Endodermal cell (in vitro differentiated cells): ENCODE data around the gene GBF1. TPM values are rescaled to one million over a fixed set of nuclear protein-coding genes. Genes with fewer than 3 reads are reported as not detected.

Source experiments
- DNase-seq: peaks from one replicate; pipeline ENCODE4 v3.0.0-alpha.2; 2017
- H3K27ac ChIP-seq: 2 replicates; pipeline ENCODE4 v1.5.1; 2013; ENCODE audit warnings: mild to moderate bottlenecking, low read depth, low read length, moderate library complexity
- H3K27me3 ChIP-seq: 2 replicates; pipeline ENCODE4 v1.6.1; 2013; ENCODE audit warnings: mild to moderate bottlenecking, low read length, moderate library complexity; ENCODE audit not compliant: insufficient read depth, control insufficient read depth, poor library complexity, severe bottlenecking
- H3K36me3 ChIP-seq: 2 replicates; pipeline ENCODE4 v1.7.0; 2013; ENCODE audit warnings: mild to moderate bottlenecking, low read length, moderate library complexity; ENCODE audit not compliant: control insufficient read depth, insufficient read depth
- H3K4me1 ChIP-seq: one replicate; pipeline ENCODE4 v1.7.0; 2013; ENCODE audit warnings: low read length; ENCODE audit not compliant: control insufficient read depth, insufficient read depth
- H3K4me3 ChIP-seq: 2 replicates; pipeline ENCODE4 v1.5.1; 2013; ENCODE audit warnings: mild to moderate bottlenecking, low read length, moderate library complexity
- H3K9ac ChIP-seq: 2 replicates; pipeline ENCODE4 v1.6.1; 2013; ENCODE audit warnings: mild to moderate bottlenecking, low read length, moderate library complexity; ENCODE audit not compliant: poor library complexity, severe bottlenecking; ENCODE audit errors: extremely low read depth
- H3K9me3 ChIP-seq: 2 replicates; pipeline ENCODE4 v1.6.1; 2013; ENCODE audit warnings: mild to moderate bottlenecking, low read length, moderate library complexity; ENCODE audit not compliant: control insufficient read depth
- H3K27ac Mint-ChIP-seq: 2 replicates; pipeline ENCODE4 v1.8.0; 2020; ENCODE audit warnings: mixed read lengths
- H3K27me3 Mint-ChIP-seq: 2 replicates; pipeline ENCODE4 v1.8.0; 2021; ENCODE audit warnings: mild to moderate bottlenecking, mixed read lengths; ENCODE audit not compliant: insufficient read depth
- H3K36me3 Mint-ChIP-seq: 2 replicates; pipeline ENCODE4 v1.8.0; 2020; ENCODE audit warnings: low read depth, mixed read lengths
- H3K4me1 Mint-ChIP-seq: 2 replicates; pipeline ENCODE4 v1.8.0; 2020; ENCODE audit warnings: mixed read lengths
- H3K4me3 Mint-ChIP-seq: 2 replicates; pipeline ENCODE4 v1.8.0; 2020; ENCODE audit warnings: mild to moderate bottlenecking, moderate library complexity, mixed read lengths
- H3K9me3 Mint-ChIP-seq: 2 replicates; pipeline ENCODE4 v1.8.0; 2020; ENCODE audit warnings: mild to moderate bottlenecking, mixed read lengths
- WGBS, 2 experiments: methylation state at CpG; one replicate each; pipeline versions ENCODE4 v1.1.5 to v1.1.7; 2013; ENCODE audit warnings: missing lambda C conversion rate in 2 of 2, mixed read lengths in 1 of 2; ENCODE audit not compliant: insufficient coverage in 1 of 2, insufficient read length in 1 of 2; 5-methylcytosine and 5-hydroxymethylcytosine counted together
- total RNA-seq, 2 donors: library from RNA; stranded (reverse); fragmentation: NEBNext Ultra II Directional in 1 of 2; extraction: Animal tissue kit (Norgen Biotek cat#: 25700) in 1 of 2; gene quantifications; 2 replicates in 1 of 2; 3 replicates in 1 of 2; pipeline ENCODE4 v1.2.1, GENCODE V29; 2021
- TF ChIP-seq, protein P1 (sequence below): fragments of 200-600 bp; sonication (generic); conservative IDR thresholded peaks from 2 replicates; pipeline ENCODE4 v1.5.0; 2021; ENCODE audit warnings: antibody characterized with exemption, mild to moderate bottlenecking

Gene GBF1
- total RNA-seq, 2 donors from 2014 or later: 31.1 to 31.4 TPM

DNA sequence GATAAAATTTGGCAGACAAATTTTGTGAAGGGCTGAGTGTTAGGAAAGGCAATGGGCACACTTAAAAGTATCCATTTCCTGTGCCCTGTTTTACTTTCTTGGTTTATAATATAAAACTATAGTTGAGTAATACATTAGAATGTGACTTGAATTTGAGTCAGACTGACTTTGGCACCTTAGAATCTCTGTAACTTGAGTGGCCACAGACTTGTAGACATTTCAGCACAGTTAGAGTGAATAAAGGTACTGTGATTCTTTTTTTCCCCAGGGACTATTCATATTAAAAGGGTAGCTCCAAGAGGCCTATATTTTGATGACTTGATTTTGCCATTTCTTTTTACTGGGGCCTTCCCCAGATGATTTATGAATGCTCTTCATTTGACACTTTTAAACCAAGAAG lies 22.4 kb downstream of the GBF1 start:
- Histone ChIP-seq H3K36me3 (peaks cover 22% of the 10 kb centered on the region), H3K4me1 (no peaks in the 10 kb centered on the region), H3K27ac (no peak overlapping the region), H3K27me3 (no peaks in the 10 kb centered on the region), H3K9ac (no peak overlapping the region), H3K4me3 (no peak overlapping the region), H3K9me3 (no peaks in the 10 kb centered on the region)
- no peak overlapping the region for H3K4me3 Mint-ChIP-seq
- H3K9me3 Mint-ChIP-seq: no peaks in the 10 kb centered on the region
- peak overlapping the region; percentile 25 for H3K27ac Mint-ChIP-seq
- H3K27me3 Mint-ChIP-seq: no peaks in the 10 kb centered on the region
- no peak for DNase-seq
- TF ChIP-seq, protein P1, sequence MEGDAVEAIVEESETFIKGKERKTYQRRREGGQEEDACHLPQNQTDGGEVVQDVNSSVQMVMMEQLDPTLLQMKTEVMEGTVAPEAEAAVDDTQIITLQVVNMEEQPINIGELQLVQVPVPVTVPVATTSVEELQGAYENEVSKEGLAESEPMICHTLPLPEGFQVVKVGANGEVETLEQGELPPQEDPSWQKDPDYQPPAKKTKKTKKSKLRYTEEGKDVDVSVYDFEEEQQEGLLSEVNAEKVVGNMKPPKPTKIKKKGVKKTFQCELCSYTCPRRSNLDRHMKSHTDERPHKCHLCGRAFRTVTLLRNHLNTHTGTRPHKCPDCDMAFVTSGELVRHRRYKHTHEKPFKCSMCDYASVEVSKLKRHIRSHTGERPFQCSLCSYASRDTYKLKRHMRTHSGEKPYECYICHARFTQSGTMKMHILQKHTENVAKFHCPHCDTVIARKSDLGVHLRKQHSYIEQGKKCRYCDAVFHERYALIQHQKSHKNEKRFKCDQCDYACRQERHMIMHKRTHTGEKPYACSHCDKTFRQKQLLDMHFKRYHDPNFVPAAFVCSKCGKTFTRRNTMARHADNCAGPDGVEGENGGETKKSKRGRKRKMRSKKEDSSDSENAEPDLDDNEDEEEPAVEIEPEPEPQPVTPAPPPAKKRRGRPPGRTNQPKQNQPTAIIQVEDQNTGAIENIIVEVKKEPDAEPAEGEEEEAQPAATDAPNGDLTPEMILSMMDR: no peak
- peaks cover 13% of the 10 kb centered on the region for H3K36me3 Mint-ChIP-seq
- H3K4me1 Mint-ChIP-seq: no peaks in the 10 kb centered on the region

DNA sequence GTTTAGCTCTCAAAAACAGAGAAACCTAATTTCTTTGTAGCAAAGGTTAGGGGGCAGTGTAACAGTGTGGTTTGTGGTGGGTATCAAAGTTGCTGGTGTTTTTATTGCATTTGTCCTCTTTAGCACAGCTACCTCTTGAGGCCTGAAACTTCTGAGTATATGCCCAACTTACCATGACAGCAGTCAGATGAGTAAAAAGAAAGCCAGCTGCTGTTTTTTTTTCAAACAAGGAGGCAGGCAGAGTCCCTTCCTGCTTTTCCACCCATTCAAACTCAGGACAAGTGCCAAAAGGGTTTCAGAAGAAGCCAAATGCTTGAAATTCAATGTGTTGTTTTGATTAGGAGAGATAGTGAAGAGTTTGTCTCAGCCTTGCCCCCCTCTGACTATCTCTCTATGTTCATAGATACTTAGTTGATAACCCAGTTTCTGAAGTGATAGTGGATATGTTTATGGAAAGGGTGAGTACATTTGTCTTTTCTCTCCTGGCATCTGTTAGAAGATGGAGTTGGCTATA lies 23.1 kb downstream of the GBF1 start:
- no peaks in the 10 kb centered on the region for H3K4me1 ChIP-seq
- H3K27ac Mint-ChIP-seq: peak overlapping the region; percentile 25
- TF ChIP-seq, protein P1: peak; percentile 27

DNA sequence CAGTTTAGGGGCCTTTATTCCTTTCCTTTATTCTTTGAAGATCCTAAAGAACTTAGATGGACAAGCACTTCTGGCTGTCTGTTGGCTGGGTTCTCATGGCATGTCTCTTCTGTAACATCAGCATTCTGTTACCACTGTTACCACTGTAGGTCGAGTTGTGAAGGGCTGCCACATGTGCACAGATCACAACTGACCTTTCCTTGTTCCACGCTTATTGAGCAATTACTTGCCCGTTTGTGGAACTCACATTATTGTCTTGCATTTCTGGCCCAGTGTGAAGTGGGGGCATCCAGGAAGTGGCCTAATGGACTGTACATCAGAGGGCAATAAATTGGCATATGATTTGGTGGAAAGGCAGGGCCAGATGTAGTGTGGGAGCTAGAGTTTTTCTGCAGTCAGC lies 23.7 kb downstream of the GBF1 start:
- Histone ChIP-seq H3K27ac (no peak overlapping the region), H3K4me3 (no peak overlapping the region), H3K9me3 (no peaks in the 10 kb centered on the region), H3K9ac (no peak overlapping the region), H3K36me3 (peaks cover 18% of the 10 kb centered on the region), H3K4me1 (no peaks in the 10 kb centered on the region), H3K27me3 (no peaks in the 10 kb centered on the region)
- Mint-ChIP-seq H3K4me3 (no peak overlapping the region), H3K27me3 (no peaks in the 10 kb centered on the region), H3K36me3 (peaks cover 13% of the 10 kb centered on the region), H3K9me3 (no peaks in the 10 kb centered on the region), H3K4me1 (no peaks in the 10 kb centered on the region), H3K27ac (peak overlapping the region; percentile 18)
- no peak for DNase-seq
- TF ChIP-seq, protein P1: no peak
- 78 to 92% methylated on average over 3 of the region's 3 CpGs for WGBS, 2 experiments

More for the DNA sequence above, 23.1 kb downstream of the GBF1 start:
- Mint-ChIP-seq H3K4me1 (no peaks in the 10 kb centered on the region), H3K36me3 (peaks cover 13% of the 10 kb centered on the region), H3K27me3 (no peaks in the 10 kb centered on the region), H3K9me3 (no peaks in the 10 kb centered on the region), H3K4me3 (no peak overlapping the region)
- peaks cover 18% of the 10 kb centered on the region for H3K36me3 ChIP-seq
- H3K9ac ChIP-seq: no peak overlapping the region
- no peak overlapping the region for H3K27ac ChIP-seq
- no peak for DNase-seq
- no peaks in the 10 kb centered on the region for H3K9me3 ChIP-seq
- no peak overlapping the region for H3K4me3 ChIP-seq
- no peaks in the 10 kb centered on the region for H3K27me3 ChIP-seq
